GM12878 (cell line): Measurements from ENCODE around the gene OXCT1. TPM values are rescaled to one million over a fixed set of nuclear protein-coding genes. Genes with fewer than 3 reads are reported as not detected.

Experiments used
- BACH1 ChIP-seq: fragments of 450-650 bp; IDR thresholded peaks from 2 replicates; pipeline ENCODE4 v1.6.1; 2017; ENCODE audit warnings: mild to moderate bottlenecking, borderline replicate concordance
- CBX3 ChIP-seq: fragments of 200-600 bp; sonication (generic); IDR thresholded peaks from 2 replicates; pipeline ENCODE4 v1.6.1; 2016; ENCODE audit warnings: low read depth, borderline replicate concordance
- CBX5 ChIP-seq: sonication (generic); IDR thresholded peaks from 2 replicates; pipeline ENCODE4 v1.6.1; 2016; ENCODE audit warnings: low read depth, moderate library complexity, mild to moderate bottlenecking, inconsistent platforms
- ESRRA ChIP-seq: IDR thresholded peaks from 2 replicates; pipeline ENCODE4 v1.6.1; 2012; ENCODE audit warnings: mild to moderate bottlenecking, low read length, improper control_type of control experiment
- IRF4 ChIP-seq: IDR thresholded peaks from 2 replicates; pipeline ENCODE4 v1.6.1; 2011; ENCODE audit warnings: low read depth, low read length
- KDM1A ChIP-seq: fragments of 200-600 bp; sonication (generic); IDR thresholded peaks from 2 replicates; pipeline ENCODE4 v1.6.1; 2016; ENCODE audit warnings: borderline replicate concordance
- NR2F1 ChIP-seq: fragments of 450-650 bp; conservative IDR thresholded peaks from 2 replicates; pipeline ENCODE4 v1.6.1; 2017; ENCODE audit warnings: mild to moderate bottlenecking
- PML ChIP-seq: IDR thresholded peaks from 2 replicates; pipeline ENCODE4 v1.6.1; 2012; ENCODE audit warnings: low read length, inconsistent platforms
- RCOR1 ChIP-seq: conservative IDR thresholded peaks from 2 replicates; pipeline ENCODE4 v1.6.1; 2012; ENCODE audit warnings: low read depth, low read length, improper control_type of control experiment
- RFX5 ChIP-seq: IDR thresholded peaks from 2 replicates; pipeline ENCODE4 v1.6.1; 2011; ENCODE audit warnings: low read depth, low read length, improper control_type of control experiment
- RUNX3 ChIP-seq: IDR thresholded peaks from 2 replicates; pipeline ENCODE4 v1.6.1; 2012; ENCODE audit warnings: low read length, inconsistent platforms
- SIN3A ChIP-seq: IDR thresholded peaks from 2 replicates; pipeline ENCODE4 v1.6.1; 2012; ENCODE audit warnings: low read depth, low read length, improper control_type of control experiment
- SMAD1 ChIP-seq: fragments of 450-650 bp; IDR thresholded peaks from 2 replicates; pipeline ENCODE4 v1.6.1; 2018; ENCODE audit warnings: mild to moderate bottlenecking, low read depth; ENCODE audit not compliant: partially characterized antibody
- SMC3 ChIP-seq: IDR thresholded peaks from 2 replicates; pipeline ENCODE4 v1.6.1; 2011; ENCODE audit warnings: low read length, improper control_type of control experiment, borderline replicate concordance
- STAT3 ChIP-seq: IDR thresholded peaks from 2 replicates; pipeline ENCODE4 v1.6.1; 2011; ENCODE audit warnings: low read depth, low read length, improper control_type of control experiment
- SUZ12 ChIP-seq: fragments of 200-600 bp; sonication (generic); IDR thresholded peaks from one replicate; pipeline ENCODE4 v1.6.1; 2018; ENCODE audit warnings: antibody characterized with exemption, mild to moderate bottlenecking; ENCODE audit not compliant: unreplicated experiment
- ZNF24 ChIP-seq: fragments of 450-650 bp; IDR thresholded peaks from 2 replicates; pipeline ENCODE4 v1.6.1; 2017; ENCODE audit warnings: antibody characterized with exemption, mild to moderate bottlenecking
- ZNF384 ChIP-seq: IDR thresholded peaks from 2 replicates; pipeline ENCODE4 v1.6.1; 2012; ENCODE audit warnings: low read depth, mild to moderate bottlenecking, low read length, improper control_type of control experiment, borderline replicate concordance
- polyA plus RNA-seq, 11 experiments: library from polyadenylated mRNA; depleted of rRNA in 4 of 11; unstranded in 6 of 11; stranded (reverse) in 5 of 11; fragments of >200 nt; fragmentation: Nextera tagmentation in 4 of 11; fragmentation: Illumina TruSeq in 1 of 11; extraction: Ambion mirVana in 4 of 11; extraction: Trizol in 1 of 11; gene quantifications; 1 replicate in 1 of 11; 2 replicates in 10 of 11; pipeline versions ENCODE4 v1.2.1 to v1.2.3, GENCODE V29; 2011 to 2016; ENCODE audit warnings: inconsistent platforms in 2 of 11, missing spikeins in 2 of 11, low read depth in 1 of 11
- total RNA-seq, 4 experiments: library from RNA; depleted of rRNA in 3 of 4; stranded (reverse); fragments of >200 nt in 3 of 4; fragmentation: Illumina TruSeq in 1 of 4; extraction: Trizol in 1 of 4; gene quantifications; 2 replicates each; pipeline versions ENCODE4 v1.2.1 to v1.2.3, GENCODE V29; 2013 to 2021
- TF ChIP-seq, protein P1 (sequence below): IDR thresholded peaks from 2 replicates; pipeline ENCODE4 v1.6.1; 2012; ENCODE audit warnings: mild to moderate bottlenecking, low read depth, low read length
- TF ChIP-seq, protein P2 (sequence below): fragments of 150-350 bp; IDR thresholded peaks from 2 replicates; pipeline ENCODE4 v1.6.1; 2016; ENCODE audit warnings: low read depth, low read length
- TF ChIP-seq, protein P3 (sequence below): IDR thresholded peaks from 2 replicates; pipeline ENCODE4 v1.6.1; 2012; ENCODE audit warnings: low read depth, low read length, improper control_type of control experiment

OXCT1 gene
- total and polyA plus RNA-seq, 10 of the 15 experiments (the other 5 are each of a cell fraction or from before 2014, with no cell fraction given): 46.9 to 103 (median 70.5) TPM

DNA sequence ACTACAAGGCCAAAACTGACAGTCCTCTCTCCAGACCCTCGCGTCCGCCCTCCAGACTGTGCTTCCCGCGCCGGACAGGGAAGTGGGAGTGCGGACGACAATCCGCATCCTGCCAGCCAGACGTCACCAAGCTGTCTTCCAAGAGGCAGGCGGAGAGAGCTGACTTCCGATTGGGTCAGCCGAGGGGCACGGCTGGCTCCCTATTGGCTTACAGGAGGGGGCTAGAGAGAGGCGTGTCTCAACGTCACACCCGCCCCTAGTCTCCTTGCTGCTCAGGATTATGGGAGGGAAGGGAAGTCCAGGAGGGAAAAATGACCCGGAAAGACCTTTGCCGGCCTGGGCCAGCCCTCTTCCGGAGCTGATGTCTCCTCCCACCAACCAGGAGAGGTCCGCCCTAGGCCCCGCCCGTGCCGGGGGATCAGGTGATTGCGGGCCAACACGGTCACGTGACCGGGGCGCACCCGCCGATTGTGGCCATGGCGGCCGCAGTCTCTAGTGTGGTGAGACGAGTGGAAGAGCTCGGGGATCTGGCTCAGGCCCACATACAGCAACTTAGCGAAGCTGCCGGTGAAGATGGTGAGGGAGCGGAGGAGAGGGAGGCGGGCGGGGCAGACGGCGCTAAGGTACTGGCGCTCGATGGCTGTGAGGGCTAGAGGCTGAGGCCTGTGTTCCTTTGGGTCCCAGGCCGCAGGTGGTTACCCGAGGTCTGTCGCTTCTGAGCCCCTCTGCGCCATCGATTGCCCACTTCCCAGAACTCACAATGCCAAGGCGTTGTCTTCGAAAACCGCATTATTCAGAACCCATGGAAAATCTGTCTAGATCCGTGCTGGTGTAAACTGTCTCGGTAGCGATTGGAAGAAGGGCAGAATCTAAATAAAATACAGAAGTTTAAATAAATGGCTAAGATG lies 33.9 kb upstream of the OXCT1 start, which contains the start of gene RIMOC1 (continued):
- TF ChIP-seq SIN3A (peak; percentile 91), RUNX3 (peak; percentile 89), ZNF384 (no peak), KDM1A (no peak), BACH1 (peak; percentile 51; the same call in 1 of the 2 replicates), IRF4 (peak; percentile 50; the same call in 1 of the 2 replicates), RFX5 (peak; percentile 74), STAT3 (no peak), NR2F1 (peak; percentile 98), SMC3 (0 out of 2 replicates have a peak, but pooled peaks have one; percentile 8), CBX3 (no peak), SUZ12 (no peak), ZNF24 (no peak), PML (peak; percentile 95), SMAD1 (no peak), ESRRA (no peak), CBX5 (0 out of 2 replicates have a peak, but pooled peaks have one; percentile 68), RCOR1 (no peak)
- TF ChIP-seq, protein P1, sequence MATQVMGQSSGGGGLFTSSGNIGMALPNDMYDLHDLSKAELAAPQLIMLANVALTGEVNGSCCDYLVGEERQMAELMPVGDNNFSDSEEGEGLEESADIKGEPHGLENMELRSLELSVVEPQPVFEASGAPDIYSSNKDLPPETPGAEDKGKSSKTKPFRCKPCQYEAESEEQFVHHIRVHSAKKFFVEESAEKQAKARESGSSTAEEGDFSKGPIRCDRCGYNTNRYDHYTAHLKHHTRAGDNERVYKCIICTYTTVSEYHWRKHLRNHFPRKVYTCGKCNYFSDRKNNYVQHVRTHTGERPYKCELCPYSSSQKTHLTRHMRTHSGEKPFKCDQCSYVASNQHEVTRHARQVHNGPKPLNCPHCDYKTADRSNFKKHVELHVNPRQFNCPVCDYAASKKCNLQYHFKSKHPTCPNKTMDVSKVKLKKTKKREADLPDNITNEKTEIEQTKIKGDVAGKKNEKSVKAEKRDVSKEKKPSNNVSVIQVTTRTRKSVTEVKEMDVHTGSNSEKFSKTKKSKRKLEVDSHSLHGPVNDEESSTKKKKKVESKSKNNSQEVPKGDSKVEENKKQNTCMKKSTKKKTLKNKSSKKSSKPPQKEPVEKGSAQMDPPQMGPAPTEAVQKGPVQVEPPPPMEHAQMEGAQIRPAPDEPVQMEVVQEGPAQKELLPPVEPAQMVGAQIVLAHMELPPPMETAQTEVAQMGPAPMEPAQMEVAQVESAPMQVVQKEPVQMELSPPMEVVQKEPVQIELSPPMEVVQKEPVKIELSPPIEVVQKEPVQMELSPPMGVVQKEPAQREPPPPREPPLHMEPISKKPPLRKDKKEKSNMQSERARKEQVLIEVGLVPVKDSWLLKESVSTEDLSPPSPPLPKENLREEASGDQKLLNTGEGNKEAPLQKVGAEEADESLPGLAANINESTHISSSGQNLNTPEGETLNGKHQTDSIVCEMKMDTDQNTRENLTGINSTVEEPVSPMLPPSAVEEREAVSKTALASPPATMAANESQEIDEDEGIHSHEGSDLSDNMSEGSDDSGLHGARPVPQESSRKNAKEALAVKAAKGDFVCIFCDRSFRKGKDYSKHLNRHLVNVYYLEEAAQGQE: no peak
- TF ChIP-seq, protein P2, sequence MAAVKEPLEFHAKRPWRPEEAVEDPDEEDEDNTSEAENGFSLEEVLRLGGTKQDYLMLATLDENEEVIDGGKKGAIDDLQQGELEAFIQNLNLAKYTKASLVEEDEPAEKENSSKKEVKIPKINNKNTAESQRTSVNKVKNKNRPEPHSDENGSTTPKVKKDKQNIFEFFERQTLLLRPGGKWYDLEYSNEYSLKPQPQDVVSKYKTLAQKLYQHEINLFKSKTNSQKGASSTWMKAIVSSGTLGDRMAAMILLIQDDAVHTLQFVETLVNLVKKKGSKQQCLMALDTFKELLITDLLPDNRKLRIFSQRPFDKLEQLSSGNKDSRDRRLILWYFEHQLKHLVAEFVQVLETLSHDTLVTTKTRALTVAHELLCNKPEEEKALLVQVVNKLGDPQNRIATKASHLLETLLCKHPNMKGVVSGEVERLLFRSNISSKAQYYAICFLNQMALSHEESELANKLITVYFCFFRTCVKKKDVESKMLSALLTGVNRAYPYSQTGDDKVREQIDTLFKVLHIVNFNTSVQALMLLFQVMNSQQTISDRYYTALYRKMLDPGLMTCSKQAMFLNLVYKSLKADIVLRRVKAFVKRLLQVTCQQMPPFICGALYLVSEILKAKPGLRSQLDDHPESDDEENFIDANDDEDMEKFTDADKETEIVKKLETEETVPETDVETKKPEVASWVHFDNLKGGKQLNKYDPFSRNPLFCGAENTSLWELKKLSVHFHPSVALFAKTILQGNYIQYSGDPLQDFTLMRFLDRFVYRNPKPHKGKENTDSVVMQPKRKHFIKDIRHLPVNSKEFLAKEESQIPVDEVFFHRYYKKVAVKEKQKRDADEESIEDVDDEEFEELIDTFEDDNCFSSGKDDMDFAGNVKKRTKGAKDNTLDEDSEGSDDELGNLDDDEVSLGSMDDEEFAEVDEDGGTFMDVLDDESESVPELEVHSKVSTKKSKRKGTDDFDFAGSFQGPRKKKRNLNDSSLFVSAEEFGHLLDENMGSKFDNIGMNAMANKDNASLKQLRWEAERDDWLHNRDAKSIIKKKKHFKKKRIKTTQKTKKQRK: peak; percentile 23; the same call in 1 of the 2 replicates
- TF ChIP-seq, protein P3, sequence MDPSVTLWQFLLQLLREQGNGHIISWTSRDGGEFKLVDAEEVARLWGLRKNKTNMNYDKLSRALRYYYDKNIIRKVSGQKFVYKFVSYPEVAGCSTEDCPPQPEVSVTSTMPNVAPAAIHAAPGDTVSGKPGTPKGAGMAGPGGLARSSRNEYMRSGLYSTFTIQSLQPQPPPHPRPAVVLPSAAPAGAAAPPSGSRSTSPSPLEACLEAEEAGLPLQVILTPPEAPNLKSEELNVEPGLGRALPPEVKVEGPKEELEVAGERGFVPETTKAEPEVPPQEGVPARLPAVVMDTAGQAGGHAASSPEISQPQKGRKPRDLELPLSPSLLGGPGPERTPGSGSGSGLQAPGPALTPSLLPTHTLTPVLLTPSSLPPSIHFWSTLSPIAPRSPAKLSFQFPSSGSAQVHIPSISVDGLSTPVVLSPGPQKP: peak; percentile 99
